GM12891 (cell line): ENCODE measurements around the gene LSM7.

Experiments used
- POLR2A ChIP-seq: IDR thresholded peaks from 2 replicates; pipeline ENCODE4 v1.6.1; 2011; ENCODE audit warnings: low read depth, low read length, control low read depth
- POLR2AphosphoS5 ChIP-seq: IDR thresholded peaks from 2 replicates; pipeline ENCODE4 v1.6.1; 2011; ENCODE audit warnings: low read depth, low read length, control low read depth
- SPI1 ChIP-seq: IDR thresholded peaks from 2 replicates; pipeline ENCODE4 v1.6.1; 2011; ENCODE audit warnings: low read depth, low read length, control low read depth

- TF ChIP-seq POLR2AphosphoS5 (peak; percentile 23; the same call in 1 of the 2 replicates), POLR2A (no peak), SPI1 (no peak)
Measured at GRCh38 chr19:2296141-2296540, 32.2 kb downstream of the LSM7 start.
